GM23338 (cell line): ENCODE measurements around the gene HNMT. TPM values are rescaled to one million over a fixed set of nuclear protein-coding genes. Genes with fewer than 3 reads are reported as not detected.

Experiments
- ATAC-seq: fragments of 200-7000 bp; cut with Tn5 transposase; 3 replicates; pipeline ENCODE4 v1.9.1; 2020
- DNase-seq: peaks from one replicate; pipeline ENCODE4 v3.0.0-alpha.2; 2015; ENCODE audit warnings: low spot score
- H2AFZ ChIP-seq: fragments of 200-600 bp; sonication (generic); 2 replicates; pipeline ENCODE4 v1.8.0; 2016; ENCODE audit warnings: antibody characterized with exemption, mild to moderate bottlenecking, moderate library complexity
- H3F3A ChIP-seq: fragments of 200-600 bp; sonication (generic); replicated peaks from 2 replicates; pipeline ENCODE4 v1.8.0; 2017; ENCODE audit warnings: antibody characterized with exemption, mixed run types, low read depth
- H3K27ac ChIP-seq: fragments of 200-600 bp; sonication (generic); 2 replicates; pipeline ENCODE4 v1.6.1; 2016; ENCODE audit warnings: low read depth
- H3K27me3 ChIP-seq: fragments of 200-600 bp; sonication (generic); 2 replicates; pipeline ENCODE4 v1.8.0; 2016; ENCODE audit warnings: mild to moderate bottlenecking, mixed run types, moderate library complexity; ENCODE audit not compliant: insufficient read depth
- H3K36me3 ChIP-seq: fragments of 200-600 bp; sonication (generic); 2 replicates; pipeline ENCODE4 v1.8.0; 2016; ENCODE audit warnings: mild to moderate bottlenecking; ENCODE audit not compliant: insufficient read depth
- H3K4me1 ChIP-seq: fragments of 200-600 bp; sonication (generic); 2 replicates; pipeline ENCODE4 v1.8.0; 2016; ENCODE audit warnings: mild to moderate bottlenecking, moderate library complexity; ENCODE audit not compliant: insufficient read depth
- H3K4me2 ChIP-seq: fragments of 200-600 bp; sonication (generic); 2 replicates; pipeline ENCODE4 v1.7.1; 2017; ENCODE audit warnings: mixed run types
- H3K4me3 ChIP-seq: fragments of 200-600 bp; sonication (generic); 2 replicates; pipeline ENCODE4 v1.6.1; 2016; ENCODE audit warnings: mixed run types
- H3K79me2 ChIP-seq: fragments of 200-600 bp; sonication (generic); replicated peaks from 2 replicates; pipeline ENCODE4 v1.8.0; 2017; ENCODE audit warnings: mild to moderate bottlenecking; ENCODE audit not compliant: insufficient read depth
- H3K9me2 ChIP-seq: fragments of 200-600 bp; sonication (generic); 2 replicates; pipeline ENCODE4 v1.8.0; 2017; ENCODE audit not compliant: insufficient read depth
- H4K20me1 ChIP-seq: fragments of 200-600 bp; sonication (generic); replicated peaks from 2 replicates; pipeline ENCODE4 v1.8.0; 2017; ENCODE audit warnings: mild to moderate bottlenecking; ENCODE audit not compliant: insufficient read depth
- H3K27ac Mint-ChIP-seq: 2 replicates; pipeline ENCODE4 v1.8.0; 2020; ENCODE audit warnings: inconsistent platforms, mild to moderate bottlenecking, moderate library complexity, mixed read lengths
- H3K27me3 Mint-ChIP-seq: 3 replicates; pipeline ENCODE4 v1.8.0; 2022; ENCODE audit warnings: low read depth, mild to moderate bottlenecking, moderate library complexity, mixed read lengths, inconsistent platforms; ENCODE audit not compliant: insufficient read depth, poor library complexity
- H3K36me3 Mint-ChIP-seq: 3 replicates; pipeline ENCODE4 v1.8.0; 2021; ENCODE audit warnings: low read depth, mild to moderate bottlenecking, inconsistent platforms, moderate library complexity, mixed read lengths
- H3K4me1 Mint-ChIP-seq: 3 replicates; pipeline ENCODE4 v1.8.0; 2020; ENCODE audit warnings: mild to moderate bottlenecking, inconsistent platforms, mixed read lengths
- H3K4me3 Mint-ChIP-seq: 3 replicates; pipeline ENCODE4 v1.8.0; 2021; ENCODE audit warnings: moderate library complexity, mild to moderate bottlenecking, inconsistent platforms, mixed read lengths
- H3K9me3 Mint-ChIP-seq: 3 replicates; pipeline ENCODE4 v1.8.0; 2020; ENCODE audit warnings: moderate library complexity, mild to moderate bottlenecking, inconsistent platforms, mixed read lengths
- CREB1 ChIP-seq: fragments of 250-450 bp; sonication (Bioruptor Pico); IDR thresholded peaks from 2 replicates; pipeline ENCODE4 v1.5.0; 2020; ENCODE audit warnings: low read depth, mild to moderate bottlenecking, moderate library complexity
- CTCF ChIP-seq, 2 experiments: fragments of 200-600 bp in 1 of 2; sonication (generic) in 1 of 2; conservative IDR thresholded peaks; 2 replicates each; pipeline versions ENCODE4 v1.5.1 to v1.6.1; 2016 to 2017; ENCODE audit warnings: antibody characterized with exemption in 2 of 2, low read depth in 2 of 2, mild to moderate bottlenecking in 2 of 2, moderate library complexity in 1 of 2
- ETS1 ChIP-seq: IDR thresholded peaks from 2 replicates; pipeline ENCODE4 v1.6.1; 2016; ENCODE audit warnings: antibody characterized with exemption
- EZH2 ChIP-seq: fragments of 200-600 bp; sonication (generic); IDR thresholded peaks from one replicate; pipeline ENCODE4 v1.8.0; 2017; ENCODE audit warnings: antibody characterized with exemption, mild to moderate bottlenecking, low read depth; ENCODE audit not compliant: unreplicated experiment
- EZH2phosphoT487 ChIP-seq: fragments of 200-600 bp; sonication (generic); IDR thresholded peaks from one replicate; pipeline ENCODE4 v1.8.1; 2018; ENCODE audit warnings: antibody characterized with exemption; ENCODE audit not compliant: unreplicated experiment
- JUNB ChIP-seq: IDR thresholded peaks from one replicate; pipeline ENCODE4 v1.6.1; 2016; ENCODE audit warnings: antibody characterized with exemption; ENCODE audit not compliant: unreplicated experiment
- NANOG ChIP-seq: IDR thresholded peaks from 2 replicates; pipeline ENCODE4 v1.6.1; 2016; ENCODE audit warnings: antibody characterized with exemption, borderline replicate concordance
- POLR2AphosphoS5 ChIP-seq: IDR thresholded peaks from 2 replicates; pipeline ENCODE4 v1.6.1; 2016; ENCODE audit warnings: antibody characterized with exemption, low read depth
- REST ChIP-seq: IDR thresholded peaks from one replicate; pipeline ENCODE4 v1.6.1; 2018; ENCODE audit warnings: antibody characterized with exemption; ENCODE audit not compliant: unreplicated experiment
- STAT1 ChIP-seq: IDR thresholded peaks from one replicate; pipeline ENCODE4 v1.6.1; 2016; ENCODE audit warnings: antibody characterized with exemption; ENCODE audit not compliant: unreplicated experiment
- ZNF114 ChIP-seq: fragments of 250-450 bp; sonication (Bioruptor Pico); IDR thresholded peaks from 2 replicates; pipeline ENCODE4 v1.5.0; 2020; ENCODE audit warnings: mild to moderate bottlenecking, moderate library complexity
- ZNF331 ChIP-seq: fragments of 250-450 bp; sonication (Bioruptor Pico); IDR thresholded peaks from 2 replicates; pipeline ENCODE4 v1.5.0; 2020; ENCODE audit warnings: low read depth, mild to moderate bottlenecking, moderate library complexity
- ZNF462 ChIP-seq: fragments of 250-450 bp; sonication (Bioruptor Pico); IDR thresholded peaks from 2 replicates; pipeline ENCODE4 v1.5.0; 2020; ENCODE audit warnings: mild to moderate bottlenecking, moderate library complexity
- polyA plus RNA-seq: library from polyadenylated mRNA; unstranded; fragments of >200 nt; fragmentation: Nextera tagmentation; extraction: Ambion mirVana; gene quantifications from 2 replicates; pipeline ENCODE4 v1.2.1, GENCODE V29; 2016
- total RNA-seq: library from RNA; depleted of rRNA; stranded (reverse); fragments of >200 nt; shearing (Covaris generic); gene quantifications from 2 replicates; pipeline ENCODE4 v1.2.3, GENCODE V29; 2014

The HNMT gene
- total and polyA plus RNA-seq, 2 experiments from 2014 or later, result 3.3 to 3.4 TPM

GRCh38 chr2:138012082-138012481 is 47.8 kb downstream of the HNMT start:
- no peak for TF ChIP-seq CTCF (conservative IDR thresholded peaks at IDR 0.05; ENCODE audit: low read depth in 2 of 2)
- TF ChIP-seq ZNF114 (CRISPR knock-in tag), result no peak
- TF ChIP-seq POLR2AphosphoS5, result no peak
- no peak for TF ChIP-seq REST
- TF ChIP-seq ZNF462, result no peak
- no peak for TF ChIP-seq CREB1 (CRISPR knock-in tag)
- TF ChIP-seq STAT1, result no peak
- TF ChIP-seq JUNB, result no peak
- no peak for TF ChIP-seq ETS1
- no peak for TF ChIP-seq EZH2phosphoT487
- no peak for TF ChIP-seq ZNF331 (CRISPR knock-in tag)
- TF ChIP-seq NANOG, result no peak
- no peak for TF ChIP-seq EZH2
- ATAC-seq (no peak), DNase-seq (no peak)
- Histone ChIP-seq H2AFZ (no peak overlapping the region), H3K4me3 (no peak overlapping the region), H3K27ac (no peak overlapping the region), H3K4me2 (no peak overlapping the region), H3F3A (no peaks in the 10 kb centered on the region), H3K79me2 (no peaks in the 10 kb centered on the region), H3K9me2 (peaks cover 2% of the 10 kb centered on the region; the same call in 1 of the 2 replicates), H3K27me3 (no peaks in the 10 kb centered on the region), H3K36me3 (no peaks in the 10 kb centered on the region), H4K20me1 (no peaks in the 10 kb centered on the region), H3K4me1 (no peaks in the 10 kb centered on the region)
- no peaks in the 10 kb centered on the region for H3K36me3 Mint-ChIP-seq
- H3K9me3 Mint-ChIP-seq, result no peaks in the 10 kb centered on the region
- no peak overlapping the region for H3K27ac Mint-ChIP-seq
- no peaks in the 10 kb centered on the region for H3K27me3 Mint-ChIP-seq
- H3K4me1 Mint-ChIP-seq, result no peaks in the 10 kb centered on the region
- no peak overlapping the region for H3K4me3 Mint-ChIP-seq
